B cell (primary cell): ENCODE results near the gene TUG1. TPM values are rescaled to one million over a fixed set of nuclear protein-coding genes. Genes with fewer than 3 reads are reported as not detected.

Source experiments
- ATAC-seq: fragments of 200-7000 bp; cut with Tn5 transposase; one replicate; pipeline ENCODE4 v1.10.0; 2021; ENCODE audit warnings: low read depth, mild to moderate bottlenecking, moderate number of reproducible peaks, moderate library complexity
- CTCF ChIA-PET: fragments of 350-600 bp; sonication (Branson Sonifier 250); formaldehyde crosslinking; loops from one replicate; lab custom pipeline; 2021; ENCODE audit warnings: antibody characterized with exemption, inconsistent platforms; lab: Charles Lee
- POLR2A ChIA-PET: fragments of 350-600 bp; sonication (Branson Sonifier 250); formaldehyde crosslinking; loops from one replicate; lab custom pipeline; 2021; ENCODE audit warnings: antibody characterized with exemption; lab: Charles Lee
- DNase-seq: peaks from one replicate; pipeline ENCODE4 v3.0.0; 2013
- H2AFZ ChIP-seq: 2 replicates; pipeline ENCODE4 v1.6.1; 2012; ENCODE audit warnings: mild to moderate bottlenecking, low read depth, low read length; ENCODE audit not compliant: insufficient read depth, poor library complexity, severe bottlenecking
- H3K27ac ChIP-seq, 2 donors: 1 replicate in 1 of 2; 2 replicates in 1 of 2; pipeline ENCODE4 v1.5.1; 2012 to 2013; ENCODE audit warnings: low read length in 2 of 2, mild to moderate bottlenecking in 2 of 2, moderate library complexity in 1 of 2
- H3K27me3 ChIP-seq, 4 experiments: fragments of 200-600 bp in 1 of 4; sonication (generic) in 1 of 4; replicated peaks in 1 of 4; 1 replicate in 2 of 4; 2 replicates in 2 of 4; pipeline versions ENCODE4 v1.6.1 to v1.7.0; 2013 to 2016; ENCODE audit warnings: low read length in 3 of 4, mild to moderate bottlenecking in 2 of 4, mixed read lengths in 1 of 4, moderate library complexity in 1 of 4; ENCODE audit not compliant: insufficient read depth in 4 of 4, control insufficient read depth in 3 of 4; ENCODE audit errors: control extremely low read depth in 1 of 4
- H3K36me3 ChIP-seq, 2 experiments: replicated peaks in 1 of 2; 1 replicate in 1 of 2; 2 replicates in 1 of 2; pipeline versions ENCODE4 v1.6.1 to v1.7.1; 2013; ENCODE audit warnings: low read length in 1 of 2; ENCODE audit not compliant: insufficient read depth in 2 of 2, control insufficient read depth in 1 of 2; ENCODE audit errors: control extremely low read depth in 1 of 2, extremely low read depth in 1 of 2
- H3K4me1 ChIP-seq, 2 donors: fragments of 200-600 bp in 1 of 2; sonication (generic) in 1 of 2; 1 replicate in 1 of 2; 2 replicates in 1 of 2; pipeline versions ENCODE4 v1.5.1 to v1.6.1; 2013 to 2017; ENCODE audit warnings: low read length in 2 of 2; ENCODE audit not compliant: control insufficient read depth in 2 of 2, insufficient read depth in 2 of 2
- H3K4me2 ChIP-seq: replicated peaks from 2 replicates; pipeline ENCODE3; 2012; ENCODE audit warnings: mild to moderate bottlenecking, low read depth, low read length; ENCODE audit not compliant: poor library complexity, severe bottlenecking
- H3K4me3 ChIP-seq, 5 experiments: fragments of 200-600 bp in 1 of 5; sonication (generic) in 1 of 5; 1 replicate in 3 of 5; 2 replicates in 2 of 5; pipeline versions ENCODE4 v1.5.1 to v1.7.0; 2011 to 2016; ENCODE audit warnings: low read length in 4 of 5, mild to moderate bottlenecking in 4 of 5, low read depth in 2 of 5, control low read depth in 1 of 5, moderate library complexity in 1 of 5; ENCODE audit not compliant: insufficient read depth in 1 of 5; ENCODE audit errors: control extremely low read depth in 1 of 5, extremely low read depth in 1 of 5
- H3K79me2 ChIP-seq: fragments of 200-600 bp; sonication (generic); one replicate; pipeline ENCODE4 v1.6.0; 2016; ENCODE audit warnings: low read length; ENCODE audit not compliant: control insufficient read depth, insufficient read depth
- H3K9ac ChIP-seq: fragments of 200-600 bp; sonication (generic); 2 replicates; pipeline ENCODE4 v1.6.1; 2017; ENCODE audit warnings: mild to moderate bottlenecking, low read length, moderate library complexity
- H3K9me3 ChIP-seq, 3 donors: one replicate each; pipeline versions ENCODE4 v1.6.1 to v1.7.1; 2013; ENCODE audit warnings: low read length in 2 of 3; ENCODE audit not compliant: control insufficient read depth in 2 of 3, insufficient read depth in 1 of 3; ENCODE audit errors: control extremely low read depth in 1 of 3
- H4K20me1 ChIP-seq: 2 replicates; pipeline ENCODE4 v1.6.0; 2012; ENCODE audit warnings: mild to moderate bottlenecking, low read length; ENCODE audit not compliant: insufficient read depth, control insufficient read depth, poor library complexity, severe bottlenecking
- H3K27ac Mint-ChIP-seq: one replicate; pipeline ENCODE4 v1.8.0; 2021; ENCODE audit warnings: mixed read lengths
- H3K27me3 Mint-ChIP-seq: one replicate; pipeline ENCODE4 v1.8.0; 2021; ENCODE audit warnings: mixed read lengths
- H3K4me1 Mint-ChIP-seq: one replicate; pipeline ENCODE4 v1.8.0; 2021; ENCODE audit warnings: mixed read lengths
- H3K4me3 Mint-ChIP-seq: one replicate; pipeline ENCODE4 v1.8.0; 2021; ENCODE audit warnings: mixed read lengths
- H3K9me3 Mint-ChIP-seq: one replicate; pipeline ENCODE4 v1.8.0; 2022; ENCODE audit warnings: mixed read lengths; ENCODE audit not compliant: insufficient read depth
- CTCF ChIP-seq: fragments of 200-600 bp; IDR thresholded peaks from one replicate; pipeline ENCODE4 v1.8.0; 2022; ENCODE audit warnings: antibody characterized with exemption, mild to moderate bottlenecking
- EZH2 ChIP-seq: IDR thresholded peaks from 2 replicates; pipeline ENCODE4 v1.6.1; 2012; ENCODE audit warnings: borderline replicate concordance, low read depth, mild to moderate bottlenecking, moderate library complexity, low read length; ENCODE audit not compliant: insufficient read depth, poor library complexity, severe bottlenecking
- WGBS: methylation state at CpG from one replicate; pipeline ENCODE4 v1.1.5; 2013; ENCODE audit warnings: missing lambda C conversion rate; ENCODE audit not compliant: insufficient coverage; 5-methylcytosine and 5-hydroxymethylcytosine counted together
- intact Hi-C: fragments of 100-400 bp; cut with micrococcal nuclease; formaldehyde crosslinking; loops from one replicate; pipeline ENCODE4 v1.10.0; 2022
- polyA plus RNA-seq: library from polyadenylated mRNA; depleted of rRNA; stranded (reverse); fragments of >200 nt; gene quantifications from 2 replicates; pipeline ENCODE4 v1.2.3, GENCODE V29; 2012
- total RNA-seq, 2 donors: library from RNA; stranded (reverse); fragments of 120-200 nt in 1 of 2; gene quantifications; 1 replicate in 1 of 2; 2 replicates in 1 of 2; pipeline versions ENCODE4 v1.2.3 to v1.2.4, GENCODE V29; 2013 to 2022

The TUG1 gene
- total and polyA plus RNA-seq, 2 donors (not counting 1 experiment from before 2014, with no cell fraction given), result 78.9 to 110 TPM

DNA sequence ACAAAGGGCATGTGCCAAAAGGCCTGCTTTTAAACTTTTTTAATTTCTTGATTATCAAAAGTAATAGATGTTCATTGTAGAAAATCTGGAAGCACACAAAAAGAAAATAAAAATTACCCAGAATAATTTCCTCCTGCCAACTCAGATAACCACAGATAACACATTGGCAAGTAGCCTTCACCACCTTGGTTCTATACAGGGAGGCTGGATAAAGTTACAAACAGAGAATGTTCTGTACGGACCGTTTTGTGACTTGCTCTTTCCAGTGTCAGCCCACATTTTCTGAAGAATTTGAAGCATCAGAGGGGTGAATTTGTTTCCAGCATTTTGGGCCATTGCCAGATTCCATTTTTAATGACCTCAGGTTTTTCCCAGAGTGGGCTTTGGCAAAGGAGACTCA lies 23.5 kb downstream of the TUG1 start:
- no peaks in the 10 kb centered on the region for H4K20me1 ChIP-seq
- no peak overlapping the region for H3K4me2 ChIP-seq
- peaks cover 1 to 27% (median 21%) of the 10 kb centered on the region in 3 donors for H3K9me3 ChIP-seq
- H3K9ac ChIP-seq, result no peak overlapping the region
- CTCF ChIA-PET, result no interaction called here
- no peaks in the 10 kb centered on the region for H3K79me2 ChIP-seq
- intact Hi-C loops, result no loop called here
- Mint-ChIP-seq H3K27ac (no peak overlapping the region), H3K9me3 (peaks cover 14% of the 10 kb centered on the region), H3K4me1 (peaks cover 8% of the 10 kb centered on the region), H3K4me3 (no peak overlapping the region), H3K27me3 (no peaks in the 10 kb centered on the region)
- H3K36me3 ChIP-seq, result no peaks in the 10 kb centered on the region
- POLR2A ChIA-PET, result interaction anchor here (0.7 kb wide), 1 partner anchor 27 kb away, joined by 3 read pairs; no protein-coding TSS in a partner anchor
- H2AFZ ChIP-seq, result no peak overlapping the region
- no peak overlapping the region for H3K4me3 ChIP-seq
- WGBS, result no CpG with 5 or more reads among the region's 2 CpGs
- TF ChIP-seq CTCF (no peak), EZH2 (no peak)
- H3K27ac ChIP-seq, result no peak overlapping the region
- DNase-seq (no peak), ATAC-seq (no peak)
- H3K27me3 ChIP-seq, result peaks cover 0 to 4% (median 0%) of the 10 kb centered on the region in 4 experiments
- peaks cover 0 to 4% of the 10 kb centered on the region in 2 donors for H3K4me1 ChIP-seq

GRCh38 chr22:30994960-30995359 lies 25.9 kb downstream of the TUG1 start:
- Histone ChIP-seq H3K36me3 (no peaks in the 10 kb centered on the region), H3K4me3 (no peak overlapping the region), H3K27me3 (peaks cover 0 to 4% (median 0%) of the 10 kb centered on the region in 4 experiments), H3K27ac (no peak overlapping the region), H3K4me2 (no peak overlapping the region), H3K4me1 (peaks cover 0 to 4% of the 10 kb centered on the region in 2 donors), H3K9ac (no peak overlapping the region), H2AFZ (no peak overlapping the region), H3K79me2 (no peaks in the 10 kb centered on the region), H3K9me3 (peaks cover 1 to 13% (median 12%) of the 10 kb centered on the region in 3 donors), H4K20me1 (no peaks in the 10 kb centered on the region)
- ChIA-PET CTCF (no interaction called here), POLR2A (no interaction called here)
- WGBS, result no CpG with 5 or more reads among the region's 1 CpG
- Mint-ChIP-seq H3K9me3 (peaks cover 6% of the 10 kb centered on the region), H3K27me3 (no peaks in the 10 kb centered on the region), H3K4me3 (no peak overlapping the region), H3K27ac (no peak overlapping the region), H3K4me1 (peaks cover 8% of the 10 kb centered on the region)
- intact Hi-C loops, result no loop called here
- TF ChIP-seq CTCF (no peak), EZH2 (no peak)
- ATAC-seq, result no peak
- DNase-seq, result no peak
